WI38 (cell line): Measurements from ENCODE around the gene EPHB2.

ENCODE experiments used
- H3K4me3 ChIP-seq: 2 replicates; pipeline ENCODE4 v1.5.1; 2011; ENCODE audit warnings: low read depth, mild to moderate bottlenecking, control low read depth, low read length
- TF ChIP-seq, protein P1 (sequence below): IDR thresholded peaks from 2 replicates; pipeline ENCODE4 v1.5.1; 2012; ENCODE audit warnings: low read depth, mild to moderate bottlenecking, control low read depth, low read length

Gene EPHB2

DNA sequence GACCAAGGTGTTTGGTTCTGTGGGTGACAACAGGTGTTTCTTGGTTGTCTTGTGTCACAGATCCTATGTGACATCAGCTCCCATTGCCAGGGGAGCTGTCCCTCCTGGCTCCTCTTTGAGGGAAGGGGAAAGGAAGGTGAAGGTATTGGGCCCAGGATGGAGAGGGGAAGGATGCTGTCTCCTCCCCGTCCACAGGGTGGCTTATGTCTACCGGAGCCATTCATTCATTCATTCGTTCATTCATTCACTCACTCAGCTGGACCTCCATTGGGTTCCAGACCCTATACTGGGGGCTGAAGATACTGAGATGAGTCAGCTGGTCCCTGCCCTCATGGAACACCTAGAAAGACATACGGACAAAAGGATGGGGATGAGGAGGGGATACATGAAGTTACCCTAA, 38.9 kb downstream of the EPHB2 start:
- TF ChIP-seq, protein P1, sequence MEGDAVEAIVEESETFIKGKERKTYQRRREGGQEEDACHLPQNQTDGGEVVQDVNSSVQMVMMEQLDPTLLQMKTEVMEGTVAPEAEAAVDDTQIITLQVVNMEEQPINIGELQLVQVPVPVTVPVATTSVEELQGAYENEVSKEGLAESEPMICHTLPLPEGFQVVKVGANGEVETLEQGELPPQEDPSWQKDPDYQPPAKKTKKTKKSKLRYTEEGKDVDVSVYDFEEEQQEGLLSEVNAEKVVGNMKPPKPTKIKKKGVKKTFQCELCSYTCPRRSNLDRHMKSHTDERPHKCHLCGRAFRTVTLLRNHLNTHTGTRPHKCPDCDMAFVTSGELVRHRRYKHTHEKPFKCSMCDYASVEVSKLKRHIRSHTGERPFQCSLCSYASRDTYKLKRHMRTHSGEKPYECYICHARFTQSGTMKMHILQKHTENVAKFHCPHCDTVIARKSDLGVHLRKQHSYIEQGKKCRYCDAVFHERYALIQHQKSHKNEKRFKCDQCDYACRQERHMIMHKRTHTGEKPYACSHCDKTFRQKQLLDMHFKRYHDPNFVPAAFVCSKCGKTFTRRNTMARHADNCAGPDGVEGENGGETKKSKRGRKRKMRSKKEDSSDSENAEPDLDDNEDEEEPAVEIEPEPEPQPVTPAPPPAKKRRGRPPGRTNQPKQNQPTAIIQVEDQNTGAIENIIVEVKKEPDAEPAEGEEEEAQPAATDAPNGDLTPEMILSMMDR = 0 out of 2 replicates have a peak, but pooled peaks have one; percentile 4
- H3K4me3 ChIP-seq = no peak overlapping the region

DNA sequence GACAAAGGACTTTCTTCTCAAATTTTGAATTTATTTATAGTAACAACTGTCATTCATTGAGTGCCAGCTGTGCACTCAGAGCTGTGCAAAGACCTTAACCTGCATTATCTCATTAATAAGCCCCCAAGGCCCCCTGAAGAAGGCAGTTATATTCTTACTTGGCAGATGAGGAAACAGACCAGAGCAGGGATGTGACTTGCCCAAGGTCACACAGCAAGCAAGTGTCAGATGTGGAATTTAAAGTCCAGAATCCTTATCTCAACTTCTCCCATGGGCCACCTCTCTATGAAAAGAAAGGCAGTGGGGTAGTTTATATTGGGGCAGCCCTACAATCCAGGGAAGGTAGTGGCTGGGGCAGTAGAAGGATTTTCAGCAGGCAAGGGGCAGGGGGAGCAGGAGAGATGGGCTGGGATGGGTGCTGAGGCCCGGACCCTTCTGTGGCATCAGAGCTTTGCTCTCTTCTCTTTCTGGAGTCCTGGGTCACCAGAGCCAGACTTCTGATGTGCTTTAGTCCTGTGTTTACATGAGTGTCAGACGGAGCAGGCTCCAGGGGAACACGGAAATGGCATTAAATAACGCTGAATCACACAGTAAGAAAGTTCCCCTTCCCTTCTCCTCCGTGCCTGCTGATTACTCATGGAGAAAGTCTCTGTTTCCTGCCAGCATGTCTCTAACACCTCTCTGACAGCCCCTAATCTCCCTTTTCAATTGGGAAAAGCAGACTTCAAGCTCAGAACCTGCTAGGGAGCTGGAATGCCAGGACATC, 39.5 kb downstream of the EPHB2 start:
- TF ChIP-seq, protein P1 = no peak
- no peak overlapping the region for H3K4me3 ChIP-seq

GRCh38 chr1:22750685-22751051, 40.0 kb downstream of the EPHB2 start:
- TF ChIP-seq, protein P1 = no peak
- no peak overlapping the region for H3K4me3 ChIP-seq

- no peak overlapping the region for H3K4me3 ChIP-seq
- TF ChIP-seq, protein P1 = no peak
Observed at GRCh38 chr1:22751124-22751531, 40.5 kb downstream of the EPHB2 start.

DNA sequence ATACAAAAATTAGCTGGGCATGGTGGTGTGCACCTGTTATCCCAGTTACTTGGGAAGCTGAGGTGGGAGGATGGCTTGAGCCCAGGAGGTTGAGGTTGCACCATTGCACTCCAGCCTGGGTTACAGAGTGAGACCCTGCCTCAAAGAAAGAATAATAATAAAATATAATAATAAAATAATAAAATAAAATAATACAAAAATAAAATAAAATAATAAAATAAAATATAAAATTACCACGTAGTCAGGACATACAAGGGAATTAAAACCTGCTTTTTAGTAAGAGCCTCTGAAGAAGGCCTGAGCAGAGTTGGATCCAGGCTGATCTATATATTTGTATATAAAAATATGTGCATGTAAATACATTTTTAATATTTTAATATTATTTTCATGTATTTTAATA, 41.7 kb downstream of the EPHB2 start:
- TF ChIP-seq, protein P1 = no peak
- no peak overlapping the region for H3K4me3 ChIP-seq

DNA sequence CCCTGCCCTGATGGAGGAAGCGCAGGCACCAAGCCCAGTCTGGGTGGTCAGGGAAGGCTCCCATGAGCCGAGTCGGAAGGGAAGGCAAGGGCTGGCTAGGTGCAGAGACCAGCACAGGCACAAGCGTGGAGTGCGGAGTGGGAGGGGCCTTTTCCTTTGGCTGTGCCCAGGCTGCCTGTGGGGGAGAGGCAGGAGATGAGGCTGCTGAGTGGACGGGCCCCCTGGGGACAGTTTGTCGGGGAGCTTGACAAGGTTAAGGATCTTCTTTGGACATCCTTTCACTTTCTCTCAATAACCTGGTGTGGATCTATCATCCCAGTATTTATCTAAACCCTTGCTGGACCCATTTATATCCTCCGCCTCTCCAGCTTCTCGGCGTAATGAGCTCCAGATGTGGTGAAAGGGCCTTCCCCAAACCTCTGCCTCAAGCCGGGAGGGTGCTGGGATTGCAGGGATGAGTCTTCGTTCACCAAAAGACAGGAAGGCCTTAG, 42.9 kb downstream of the EPHB2 start:
- H3K4me3 ChIP-seq = 0 out of 2 replicates have a peak overlapping the region, but pooled peaks have one; percentile 4
- TF ChIP-seq, protein P1 = no peak

GRCh38 chr1:22754106-22754768, 43.6 kb downstream of the EPHB2 start:
- TF ChIP-seq, protein P1 = no peak
- H3K4me3 ChIP-seq = no peak overlapping the region
